OCI-LY1 (cell line): ENCODE results near the gene EXPH5.

Source experiments
- H2AFZ ChIP-seq: fragments of 200-600 bp; sonication (generic), shearing (Covaris generic); 2 replicates; pipeline ENCODE4 v1.6.0; 2014; ENCODE audit warnings: antibody characterized with exemption, mild to moderate bottlenecking, low read length
- H3F3A ChIP-seq: fragments of 200-600 bp; sonication (generic), shearing (Covaris generic); 2 replicates; pipeline ENCODE4 v1.6.0; 2014; ENCODE audit warnings: mild to moderate bottlenecking, antibody characterized with exemption, low read length, moderate library complexity; ENCODE audit not compliant: insufficient read depth
- H3K27ac ChIP-seq: fragments of 200-600 bp; sonication (generic); 2 replicates; pipeline ENCODE4 v1.5.1; 2014; ENCODE audit warnings: low read length, mixed run types, mild to moderate bottlenecking, low read depth; ENCODE audit not compliant: poor library complexity, severe bottlenecking
- H3K27me3 ChIP-seq: fragments of 200-600 bp; sonication (generic); 2 replicates; pipeline ENCODE4 v1.6.0; 2014; ENCODE audit warnings: antibody characterized with exemption, mild to moderate bottlenecking, low read length, moderate library complexity; ENCODE audit not compliant: insufficient read depth
- H3K36me3 ChIP-seq: fragments of 200-600 bp; sonication (generic); 2 replicates; pipeline ENCODE4 v1.6.1; 2014; ENCODE audit warnings: mild to moderate bottlenecking, antibody characterized with exemption, low read length, moderate library complexity, mixed read lengths; ENCODE audit not compliant: insufficient read depth
- H3K4me1 ChIP-seq: fragments of 200-600 bp; sonication (generic); 2 replicates; pipeline ENCODE4 v1.5.1; 2014; ENCODE audit warnings: mild to moderate bottlenecking, low read length, moderate library complexity; ENCODE audit not compliant: insufficient read depth, severe bottlenecking
- H3K4me2 ChIP-seq: fragments of 200-600 bp; sonication (generic), shearing (Covaris generic); 2 replicates; pipeline ENCODE4 v1.6.1; 2014; ENCODE audit warnings: low read length
- H3K4me3 ChIP-seq: fragments of 200-600 bp; sonication (generic); 2 replicates; pipeline ENCODE4 v1.5.1; 2014; ENCODE audit warnings: low read length, low read depth, mild to moderate bottlenecking, mixed read lengths; ENCODE audit not compliant: poor library complexity, severe bottlenecking
- H3K79me2 ChIP-seq: fragments of 200-600 bp; shearing (Covaris generic); 2 replicates; pipeline ENCODE4 v1.6.1; 2016; ENCODE audit warnings: mixed run types, low read length, mixed read lengths; ENCODE audit not compliant: insufficient read depth
- H3K9ac ChIP-seq: fragments of 200-600 bp; sonication (generic), shearing (Covaris generic); 2 replicates; pipeline ENCODE4 v1.6.1; 2014; ENCODE audit warnings: mild to moderate bottlenecking, low read length, mixed read lengths
- H3K9me2 ChIP-seq: fragments of 200-600 bp; sonication (generic), shearing (Covaris generic); 2 replicates; pipeline ENCODE4 v1.6.1; 2014; ENCODE audit warnings: low read depth, mild to moderate bottlenecking, low read length, mixed read lengths
- H3K9me3 ChIP-seq: fragments of 200-600 bp; shearing (Covaris generic); 2 replicates; pipeline ENCODE4 v1.6.1; 2014; ENCODE audit warnings: low read length, mixed read lengths
- H4K20me1 ChIP-seq: fragments of 200-600 bp; sonication (generic), shearing (Covaris generic); 2 replicates; pipeline ENCODE4 v1.6.0; 2016; ENCODE audit warnings: mild to moderate bottlenecking, low read length; ENCODE audit not compliant: insufficient read depth
- EZH2 ChIP-seq: fragments of 200-600 bp; sonication (generic), shearing (Covaris generic); IDR thresholded peaks from 2 replicates; pipeline ENCODE4 v1.8.0; 2017; ENCODE audit warnings: borderline replicate concordance, mixed run types, mild to moderate bottlenecking, antibody characterized with exemption, low read length, moderate library complexity, mixed read lengths
- TF ChIP-seq, protein P1 (sequence below): fragments of 200-600 bp; sonication (generic), shearing (Covaris generic); IDR thresholded peaks from 2 replicates; pipeline ENCODE4 v1.5.1; 2017; ENCODE audit warnings: mild to moderate bottlenecking, antibody characterized with exemption, low read length, moderate library complexity, mixed read lengths

The EXPH5 gene

DNA sequence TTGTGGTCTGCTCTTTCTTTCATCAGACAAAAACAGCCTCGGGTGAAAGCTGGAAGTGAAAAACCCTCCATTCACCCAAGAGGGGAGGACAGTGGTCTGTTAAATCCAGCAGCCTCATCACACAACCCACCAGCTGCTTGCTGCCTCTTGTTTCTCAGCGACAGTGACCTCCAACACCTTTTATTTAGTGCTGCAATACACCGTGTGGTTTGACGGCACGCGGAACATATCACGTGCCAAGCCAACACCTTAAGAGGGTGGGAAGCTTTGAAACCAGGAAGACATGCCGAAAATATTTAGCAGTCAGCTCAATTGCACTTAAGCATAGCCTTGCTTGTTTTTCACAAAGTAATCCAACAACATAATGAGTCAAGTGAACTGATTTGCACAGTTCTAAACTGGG lies 55.5 kb downstream of the EXPH5 start:
- TF ChIP-seq EZH2 = no peak
- TF ChIP-seq, protein P1, sequence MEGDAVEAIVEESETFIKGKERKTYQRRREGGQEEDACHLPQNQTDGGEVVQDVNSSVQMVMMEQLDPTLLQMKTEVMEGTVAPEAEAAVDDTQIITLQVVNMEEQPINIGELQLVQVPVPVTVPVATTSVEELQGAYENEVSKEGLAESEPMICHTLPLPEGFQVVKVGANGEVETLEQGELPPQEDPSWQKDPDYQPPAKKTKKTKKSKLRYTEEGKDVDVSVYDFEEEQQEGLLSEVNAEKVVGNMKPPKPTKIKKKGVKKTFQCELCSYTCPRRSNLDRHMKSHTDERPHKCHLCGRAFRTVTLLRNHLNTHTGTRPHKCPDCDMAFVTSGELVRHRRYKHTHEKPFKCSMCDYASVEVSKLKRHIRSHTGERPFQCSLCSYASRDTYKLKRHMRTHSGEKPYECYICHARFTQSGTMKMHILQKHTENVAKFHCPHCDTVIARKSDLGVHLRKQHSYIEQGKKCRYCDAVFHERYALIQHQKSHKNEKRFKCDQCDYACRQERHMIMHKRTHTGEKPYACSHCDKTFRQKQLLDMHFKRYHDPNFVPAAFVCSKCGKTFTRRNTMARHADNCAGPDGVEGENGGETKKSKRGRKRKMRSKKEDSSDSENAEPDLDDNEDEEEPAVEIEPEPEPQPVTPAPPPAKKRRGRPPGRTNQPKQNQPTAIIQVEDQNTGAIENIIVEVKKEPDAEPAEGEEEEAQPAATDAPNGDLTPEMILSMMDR = no peak
- H2AFZ ChIP-seq = no peak overlapping the region

DNA sequence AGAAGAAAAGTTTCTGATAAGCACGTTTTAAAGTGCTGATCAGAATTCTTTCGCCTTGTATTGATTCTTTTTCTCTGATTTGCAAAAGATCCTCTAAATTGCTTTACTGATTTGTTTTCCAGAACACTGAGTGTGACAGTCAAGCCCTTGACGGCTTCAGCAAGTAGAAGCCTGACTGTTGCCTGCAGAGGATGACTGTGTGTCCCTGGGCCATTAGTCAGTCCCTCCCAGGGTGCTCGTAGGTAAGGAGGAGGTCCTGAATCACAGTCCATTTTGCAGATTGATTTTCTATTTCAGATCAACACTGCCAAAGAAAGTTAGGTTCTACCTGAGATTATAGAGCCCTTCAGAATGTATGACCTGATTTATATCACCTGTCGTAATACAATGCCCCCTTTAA lies 56.8 kb downstream of the EXPH5 start:
- H3K4me3 ChIP-seq = no peak overlapping the region
- no peak overlapping the region for H3K27ac ChIP-seq
- H3K4me2 ChIP-seq = no peak overlapping the region
- no peaks in the 10 kb centered on the region for H3K27me3 ChIP-seq
- H3F3A ChIP-seq = no peaks in the 10 kb centered on the region
- H4K20me1 ChIP-seq = no peaks in the 10 kb centered on the region
- H3K79me2 ChIP-seq = no peaks in the 10 kb centered on the region
- no peak for TF ChIP-seq EZH2
- TF ChIP-seq, protein P1 = no peak
- no peaks in the 10 kb centered on the region for H3K36me3 ChIP-seq
- H3K4me1 ChIP-seq = no peaks in the 10 kb centered on the region
- H2AFZ ChIP-seq = no peak overlapping the region
- no peaks in the 10 kb centered on the region for H3K9me3 ChIP-seq
- no peak overlapping the region for H3K9ac ChIP-seq
- H3K9me2 ChIP-seq = no peaks in the 10 kb centered on the region

More for the DNA sequence above, 55.5 kb downstream of the EXPH5 start:
- Histone ChIP-seq H3K36me3 (no peaks in the 10 kb centered on the region), H3F3A (no peaks in the 10 kb centered on the region), H4K20me1 (no peaks in the 10 kb centered on the region), H3K27me3 (no peaks in the 10 kb centered on the region), H3K9me3 (no peaks in the 10 kb centered on the region), H3K4me1 (no peaks in the 10 kb centered on the region), H3K9ac (no peak overlapping the region), H3K27ac (no peak overlapping the region), H3K4me2 (no peak overlapping the region), H3K9me2 (no peaks in the 10 kb centered on the region), H3K79me2 (no peaks in the 10 kb centered on the region), H3K4me3 (no peak overlapping the region)

DNA sequence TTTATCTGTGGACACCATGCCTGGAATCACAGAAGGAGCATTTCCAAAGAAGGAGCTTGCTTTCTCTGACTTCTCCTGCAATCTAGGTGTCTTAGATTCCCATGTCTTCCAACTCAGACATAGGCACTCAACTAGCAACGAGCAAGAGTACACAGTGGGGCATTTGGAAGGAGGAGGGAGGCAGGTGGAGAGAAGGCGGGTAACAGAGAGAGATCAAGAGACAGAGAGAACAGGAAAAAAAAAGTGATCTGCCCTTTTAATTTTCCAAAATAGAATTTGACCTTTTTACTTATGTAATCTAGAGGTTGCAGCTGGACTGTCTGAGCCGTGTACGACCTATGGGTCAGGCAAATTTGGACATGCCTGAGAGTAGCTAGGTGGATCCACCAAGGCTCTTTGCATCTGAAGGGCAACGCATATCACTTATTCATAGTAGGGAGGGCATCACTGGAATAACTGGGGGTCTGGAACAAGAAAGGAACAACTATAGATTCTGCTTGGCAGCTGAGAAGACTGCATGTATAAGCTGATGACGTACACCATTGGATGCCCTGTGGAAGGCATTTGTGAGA lies 58.1 kb downstream of the EXPH5 start:
- Histone ChIP-seq H3K4me1 (no peaks in the 10 kb centered on the region), H3F3A (no peaks in the 10 kb centered on the region), H3K9me3 (no peaks in the 10 kb centered on the region), H3K9ac (no peak overlapping the region), H3K9me2 (no peaks in the 10 kb centered on the region), H2AFZ (no peak overlapping the region), H3K4me2 (no peak overlapping the region), H3K27me3 (no peaks in the 10 kb centered on the region), H4K20me1 (no peaks in the 10 kb centered on the region), H3K36me3 (no peaks in the 10 kb centered on the region), H3K4me3 (no peak overlapping the region), H3K27ac (no peak overlapping the region), H3K79me2 (no peaks in the 10 kb centered on the region)
- TF ChIP-seq, protein P1 = no peak
- TF ChIP-seq EZH2 = no peak
